K562 (cell line): ENCODE results near the gene MRPL55. TPM values are rescaled to one million over a fixed set of nuclear protein-coding genes. Genes with fewer than 3 reads are reported as not detected.

Source experiments
- E2F4 ChIP-seq: sonication (generic); formaldehyde crosslinking; IDR thresholded peaks from 2 replicates; pipeline ENCODE4 v1.8.0; 2022; ENCODE audit warnings: mild to moderate bottlenecking, low read depth, missing genetic modification reagents
- EP400 ChIP-seq: fragments of 450-650 bp; IDR thresholded peaks from 2 replicates; pipeline ENCODE4 v1.6.1; 2017; ENCODE audit warnings: antibody characterized with exemption, mild to moderate bottlenecking, moderate library complexity
- HNRNPUL1 ChIP-seq: fragments of 200-400 bp; formaldehyde crosslinking; IDR thresholded peaks from 2 replicates; pipeline ENCODE4 v1.6.1; 2017; ENCODE audit warnings: low read length
- NCOA6 ChIP-seq: fragments of 450-650 bp; IDR thresholded peaks from 2 replicates; pipeline ENCODE4 v1.6.1; 2017; ENCODE audit warnings: mild to moderate bottlenecking
- RBM22 ChIP-seq: fragments of 200-400 bp; formaldehyde crosslinking; IDR thresholded peaks from 2 replicates; pipeline ENCODE4 v1.6.1; 2018; ENCODE audit warnings: low read length, low read depth; ENCODE audit not compliant: poor library complexity, severe bottlenecking
- TFE3 ChIP-seq: fragments of 450-650 bp; formaldehyde crosslinking; IDR thresholded peaks from 2 replicates; pipeline ENCODE4 v1.4.0; 2020; ENCODE audit warnings: mild to moderate bottlenecking, mixed read lengths
- U2AF1 ChIP-seq: fragments of 200-400 bp; formaldehyde crosslinking; optimal IDR thresholded peaks from 2 replicates; pipeline ENCODE3; 2017; ENCODE audit warnings: mild to moderate bottlenecking, low read depth, low read length, moderate library complexity
- UBTF ChIP-seq, 2 experiments: IDR thresholded peaks; 2 replicates each; pipeline ENCODE4 v1.6.1; 2012; ENCODE audit warnings: improper control_type of control experiment in 2 of 2, low read depth in 2 of 2, low read length in 2 of 2, borderline replicate concordance in 1 of 2
- ZBTB17 ChIP-seq: fragments of 450-650 bp; formaldehyde crosslinking; IDR thresholded peaks from 2 replicates; pipeline ENCODE4 v1.4.0; 2020; ENCODE audit warnings: mild to moderate bottlenecking
- ZNF639 ChIP-seq, 2 experiments: fragments of 200-800 bp in 1 of 2; sonication (Bioruptor generic) in 1 of 2; sonication (generic) in 1 of 2; formaldehyde crosslinking in 1 of 2; IDR thresholded peaks in 1 of 2; conservative IDR thresholded peaks in 1 of 2; 2 replicates each; pipeline versions ENCODE4 v1.5.0 to v1.6.1; 2016 to 2020; ENCODE audit warnings: missing compliant biosample characterization in 1 of 2, missing genetic modification characterization in 1 of 2, missing genetic modification reagents in 1 of 2
- ZNF764 ChIP-seq: fragments of 250-450 bp; sonication (Bioruptor Pico); IDR thresholded peaks from 2 replicates; pipeline ENCODE4 v1.4.0; 2020; ENCODE audit warnings: low read depth, mild to moderate bottlenecking, moderate library complexity
- ZSCAN29 ChIP-seq: fragments of 450-650 bp; IDR thresholded peaks from 2 replicates; pipeline ENCODE4 v1.6.1; 2017
- polyA plus RNA-seq, 8 experiments: library from polyadenylated mRNA; depleted of rRNA in 4 of 8; stranded (reverse) in 5 of 8; unstranded in 3 of 8; fragments of >200 nt; fragmentation: Nextera tagmentation in 2 of 8; fragmentation: Illumina TruSeq in 1 of 8; extraction: Ambion mirVana in 2 of 8; extraction: Trizol in 1 of 8; gene quantifications; 2 replicates each; pipeline versions ENCODE4 v1.2.1 to v1.2.3, GENCODE V29; 2011 to 2014; ENCODE audit warnings: inconsistent platforms in 1 of 8, missing spikeins in 1 of 8
- total RNA-seq, 7 experiments: library from RNA; depleted of rRNA in 6 of 7; stranded (reverse); fragments of >200 nt in 6 of 7; fragmentation: Illumina TruSeq in 2 of 7; extraction: Trizol in 2 of 7; gene quantifications; 2 replicates each; pipeline versions ENCODE4 v1.2.1 to v1.2.3, GENCODE V29; 2011 to 2021; ENCODE audit warnings: low replicate concordance in 1 of 7

The MRPL55 gene
- total and polyA plus RNA-seq, 9 of the 15 experiments (the other 6 are each of a cell fraction or from before 2014, with no cell fraction given) = 34.9 to 228 (median 81.0) TPM

- peak; percentile 81; the same call in 1 of the 2 replicates for TF ChIP-seq E2F4 (CRISPR knock-in tag)
- TF ChIP-seq ZSCAN29 = 0 out of 2 replicates have a peak, but pooled peaks have one; percentile 38
- TF ChIP-seq ZNF764 (CRISPR knock-in tag) = no peak
- peak; percentile 34 for TF ChIP-seq RBM22
- peak in 1 of 2 experiments; percentile 97; a peak in 2 of 4 replicates for TF ChIP-seq ZNF639 (CRISPR knock-in tag; conservative IDR thresholded peaks at IDR 0.05 in 1 of 2, IDR thresholded peaks at IDR 0.05 in 1 of 2)
- peak; percentile 89 for TF ChIP-seq EP400
- TF ChIP-seq HNRNPUL1 = no peak
- no peak for TF ChIP-seq NCOA6
- peak; percentile 77 for TF ChIP-seq U2AF1
- TF ChIP-seq TFE3 (CRISPR knock-in tag) = no peak
- peak; percentile 17 to 61; a peak in 2 of 4 replicates for TF ChIP-seq UBTF (IDR thresholded peaks at IDR 0.05; ENCODE audit: borderline replicate concordance in 1 of 2, low read depth in 2 of 2, low read length in 2 of 2)
- TF ChIP-seq ZBTB17 (CRISPR knock-in tag) = 0 out of 2 replicates have a peak, but pooled peaks have one; percentile 42
Measured at GRCh38 chr1:228139931-228140723, 31.0 kb upstream of the MRPL55 start, which contains the start of gene GUK1 (continued).
